HepG2 (cell line): ENCODE results near the gene NUFIP1. TPM values are rescaled to one million over a fixed set of nuclear protein-coding genes. Genes with fewer than 3 reads are reported as not detected.

Experiments
- ATRX ChIP-seq: sonication (generic); formaldehyde crosslinking; IDR thresholded peaks from 2 replicates; pipeline ENCODE4 v1.4.0; 2020; ENCODE audit warnings: missing genetic modification reagents, borderline replicate concordance
- CREM ChIP-seq, 2 experiments: sonication (generic) in 1 of 2; formaldehyde crosslinking in 1 of 2; IDR thresholded peaks; 2 replicates each; pipeline versions ENCODE4 v1.4.0 to v1.6.1; 2016 to 2020; ENCODE audit warnings: antibody characterized with exemption in 1 of 2, mild to moderate bottlenecking in 1 of 2, missing genetic modification reagents in 1 of 2
- FOSL1 ChIP-seq: sonication (generic); formaldehyde crosslinking; IDR thresholded peaks from 2 replicates; pipeline ENCODE4 v1.9.0; 2021; ENCODE audit warnings: missing genetic modification reagents, borderline replicate concordance
- FOXP1 ChIP-seq, 2 experiments: fragments of 450-650 bp in 1 of 2; IDR thresholded peaks; 2 replicates each; pipeline ENCODE4 v1.6.1; 2017 to 2018; ENCODE audit warnings: antibody characterized with exemption in 1 of 2
- GTF2F1 ChIP-seq: fragments of 150-350 bp; IDR thresholded peaks from 2 replicates; pipeline ENCODE4 v1.6.1; 2014; ENCODE audit warnings: low read length
- HDAC2 ChIP-seq: sonication (generic); formaldehyde crosslinking; IDR thresholded peaks from 2 replicates; pipeline ENCODE4 v1.4.0; 2020; ENCODE audit warnings: missing genetic modification reagents
- IRF2 ChIP-seq: IDR thresholded peaks from 2 replicates; pipeline ENCODE4 v1.6.1; 2018; ENCODE audit warnings: missing genetic modification reagents, missing compliant biosample characterization
- KDM3A ChIP-seq: IDR thresholded peaks from 2 replicates; pipeline ENCODE4 v1.6.1; 2018; ENCODE audit warnings: low read depth, missing compliant biosample characterization
- KMT2B ChIP-seq: IDR thresholded peaks from 2 replicates; pipeline ENCODE4 v1.6.1; 2016; ENCODE audit warnings: missing genetic modification reagents, missing compliant biosample characterization
- MLX ChIP-seq: IDR thresholded peaks from 2 replicates; pipeline ENCODE4 v1.6.1; 2016
- MNT ChIP-seq: fragments of 450-650 bp; IDR thresholded peaks from 2 replicates; pipeline ENCODE4 v1.6.1; 2016
- PBX3 ChIP-seq: sonication (generic); formaldehyde crosslinking; IDR thresholded peaks from 2 replicates; pipeline ENCODE4 v1.8.1; 2023; ENCODE audit warnings: missing genetic modification reagents, inconsistent platforms, borderline replicate concordance
- TBX3 ChIP-seq: fragments of 450-650 bp; IDR thresholded peaks from 2 replicates; pipeline ENCODE4 v1.6.1; 2017; ENCODE audit warnings: antibody characterized with exemption, mild to moderate bottlenecking, inconsistent platforms, borderline replicate concordance
- ZBTB33 ChIP-seq: sonication (generic); formaldehyde crosslinking; IDR thresholded peaks from 2 replicates; pipeline ENCODE4 v1.4.0; 2020; ENCODE audit warnings: missing genetic modification reagents
- ZFP37 ChIP-seq: sonication (generic); formaldehyde crosslinking; IDR thresholded peaks from 2 replicates; pipeline ENCODE4 v1.4.0; 2020; ENCODE audit warnings: missing genetic modification reagents, borderline replicate concordance
- ZNF333 ChIP-seq: sonication (generic); formaldehyde crosslinking; IDR thresholded peaks from 2 replicates; pipeline ENCODE4 v1.4.0; 2020; ENCODE audit warnings: mild to moderate bottlenecking, missing genetic modification reagents, borderline replicate concordance
- ZNF460 ChIP-seq: sonication (generic); formaldehyde crosslinking; IDR thresholded peaks from 2 replicates; pipeline ENCODE4 v1.5.1; 2020; ENCODE audit warnings: missing genetic modification reagents, mild to moderate bottlenecking, borderline replicate concordance
- ZNF570 ChIP-seq: sonication (generic); formaldehyde crosslinking; IDR thresholded peaks from 2 replicates; pipeline ENCODE4 v1.4.0; 2020; ENCODE audit warnings: mild to moderate bottlenecking, missing genetic modification reagents, borderline replicate concordance
- ZNF644 ChIP-seq: IDR thresholded peaks from 2 replicates; pipeline ENCODE4 v1.6.1; 2016; ENCODE audit warnings: low read depth
- ZNF704 ChIP-seq: sonication (generic); formaldehyde crosslinking; IDR thresholded peaks from 2 replicates; pipeline ENCODE4 v1.8.1; 2023; ENCODE audit warnings: mild to moderate bottlenecking, inconsistent platforms, moderate library complexity, missing genetic modification reagents, borderline replicate concordance
- ZNF737 ChIP-seq: sonication (generic); formaldehyde crosslinking; IDR thresholded peaks from 2 replicates; pipeline ENCODE4 v1.5.0; 2020; ENCODE audit warnings: missing genetic modification reagents, mild to moderate bottlenecking, borderline replicate concordance
- ZNF772 ChIP-seq: sonication (generic); formaldehyde crosslinking; IDR thresholded peaks from 2 replicates; pipeline ENCODE4 v1.5.0; 2020; ENCODE audit warnings: mild to moderate bottlenecking, missing genetic modification reagents
- ZNF83 ChIP-seq: sonication (generic); formaldehyde crosslinking; IDR thresholded peaks from 2 replicates; pipeline ENCODE4 v1.4.0; 2020; ENCODE audit warnings: missing genetic modification reagents, mild to moderate bottlenecking, borderline replicate concordance
- polyA plus RNA-seq, 8 experiments: library from polyadenylated mRNA; depleted of rRNA in 3 of 8; stranded (reverse) in 7 of 8; unstranded in 1 of 8; fragments of >200 nt; fragmentation: Illumina TruSeq in 4 of 8; extraction: Trizol in 4 of 8; gene quantifications; 2 replicates each; pipeline versions ENCODE4 v1.2.1 to v1.2.3, GENCODE V29; 2011 to 2016; ENCODE audit warnings: low read depth in 4 of 8, missing spikeins in 1 of 8, mixed read lengths in 1 of 8; ENCODE audit not compliant: insufficient read depth in 1 of 8
- total RNA-seq, 5 experiments: library from RNA; depleted of rRNA; stranded (reverse); fragments of >200 nt; fragmentation: Illumina TruSeq; extraction: Trizol; gene quantifications; 2 replicates each; pipeline ENCODE4 v1.2.3, GENCODE V29; 2016; ENCODE audit warnings: low read depth in 1 of 5

NUFIP1 gene
- total and polyA plus RNA-seq, 2 of the 13 experiments (the other 11 are each of a cell fraction or from before 2014, with no cell fraction given), result 1.9 to 10.3 TPM

GRCh38 chr13:44918326-44919103, 70.8 kb downstream of the NUFIP1 start (continued):
- TF ChIP-seq CREM (IDR thresholded peaks at IDR 0.05) (peak; percentile 79), CREM (CRISPR knock-in tag; IDR thresholded peaks at IDR 0.05) (no peak), FOXP1 (IDR thresholded peaks at IDR 0.05) (no peak), FOXP1 (CRISPR knock-in tag; IDR thresholded peaks at IDR 0.05) (no peak), MNT (no peak), ZNF772 (CRISPR knock-in tag) (peak; percentile 47; the same call in 1 of the 2 replicates), ZNF83 (CRISPR knock-in tag) (no peak), ZNF704 (CRISPR knock-in tag) (no peak), HDAC2 (peak; percentile 73; the same call in 1 of the 2 replicates), ZNF333 (CRISPR knock-in tag) (no peak), ZBTB33 (CRISPR knock-in tag) (peak; percentile 38; the same call in 1 of the 2 replicates), TBX3 (no peak), KDM3A (CRISPR knock-in tag) (peak; percentile 45; the same call in 1 of the 2 replicates), MLX (CRISPR knock-in tag) (peak; percentile 22; the same call in 1 of the 2 replicates), ZNF644 (CRISPR knock-in tag) (peak; percentile 80), GTF2F1 (no peak), IRF2 (CRISPR knock-in tag) (no peak), ZNF737 (CRISPR knock-in tag) (peak; percentile 15; the same call in 1 of the 2 replicates), ZNF570 (CRISPR knock-in tag) (no peak), KMT2B (CRISPR knock-in tag) (no peak), PBX3 (CRISPR knock-in tag) (no peak), ZNF460 (CRISPR knock-in tag) (no peak), ZFP37 (CRISPR knock-in tag) (no peak), ATRX (CRISPR knock-in tag) (no peak), FOSL1 (CRISPR knock-in tag) (peak; percentile 76)
